HS-5 (cell line): Measurements from ENCODE around the gene PTPN1.
A peak's percentile ranks its signal among the peaks of the same experiment; 100 is the strongest.
"Not testable (repeated sequence)": the region's sequence is repeated elsewhere in the genome, so short reads cannot be mapped to it uniquely, and the experiment has no call there.

ENCODE experiments used
- DNase-seq: peaks from one replicate; pipeline ENCODE4 v3.0.0-alpha.2; 2012; ENCODE audit warnings: low read depth

PTPN1 gene

DNA sequence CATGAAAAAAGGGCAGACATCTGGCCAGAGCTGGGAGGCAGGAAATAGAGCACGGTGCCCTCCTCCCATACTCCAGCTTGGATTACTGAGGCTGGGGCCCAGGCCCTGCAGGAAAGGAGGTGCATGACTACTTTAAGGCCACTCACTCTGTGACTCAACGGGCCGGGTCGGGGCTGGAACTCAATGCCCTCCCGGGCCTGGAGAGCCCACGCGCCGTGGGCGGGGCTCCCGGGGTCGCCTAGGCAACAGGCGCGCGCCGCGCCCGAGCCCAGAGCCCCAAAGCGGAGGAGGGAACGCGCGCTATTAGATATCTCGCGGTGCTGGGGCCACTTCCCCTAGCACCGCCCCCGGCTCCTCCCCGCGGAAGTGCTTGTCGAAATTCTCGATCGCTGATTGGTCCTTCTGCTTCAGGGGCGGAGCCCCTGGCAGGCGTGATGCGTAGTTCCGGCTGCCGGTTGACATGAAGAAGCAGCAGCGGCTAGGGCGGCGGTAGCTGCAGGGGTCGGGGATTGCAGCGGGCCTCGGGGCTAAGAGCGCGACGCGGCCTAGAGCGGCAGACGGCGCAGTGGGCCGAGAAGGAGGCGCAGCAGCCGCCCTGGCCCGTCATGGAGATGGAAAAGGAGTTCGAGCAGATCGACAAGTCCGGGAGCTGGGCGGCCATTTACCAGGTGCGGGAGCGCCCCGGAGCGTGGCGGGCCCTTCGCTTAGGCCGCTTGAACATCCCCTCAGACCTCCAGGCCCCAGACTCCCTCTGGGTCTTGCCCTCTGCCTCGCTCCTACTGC is at the start of gene PTPN1:
PTPN1 (plus strand) TSS at position 461 of the 783 bp plus-strand sequence; CDS start at position 606, 145 bp downstream.
- peak; percentile 100 for DNase-seq

DNA sequence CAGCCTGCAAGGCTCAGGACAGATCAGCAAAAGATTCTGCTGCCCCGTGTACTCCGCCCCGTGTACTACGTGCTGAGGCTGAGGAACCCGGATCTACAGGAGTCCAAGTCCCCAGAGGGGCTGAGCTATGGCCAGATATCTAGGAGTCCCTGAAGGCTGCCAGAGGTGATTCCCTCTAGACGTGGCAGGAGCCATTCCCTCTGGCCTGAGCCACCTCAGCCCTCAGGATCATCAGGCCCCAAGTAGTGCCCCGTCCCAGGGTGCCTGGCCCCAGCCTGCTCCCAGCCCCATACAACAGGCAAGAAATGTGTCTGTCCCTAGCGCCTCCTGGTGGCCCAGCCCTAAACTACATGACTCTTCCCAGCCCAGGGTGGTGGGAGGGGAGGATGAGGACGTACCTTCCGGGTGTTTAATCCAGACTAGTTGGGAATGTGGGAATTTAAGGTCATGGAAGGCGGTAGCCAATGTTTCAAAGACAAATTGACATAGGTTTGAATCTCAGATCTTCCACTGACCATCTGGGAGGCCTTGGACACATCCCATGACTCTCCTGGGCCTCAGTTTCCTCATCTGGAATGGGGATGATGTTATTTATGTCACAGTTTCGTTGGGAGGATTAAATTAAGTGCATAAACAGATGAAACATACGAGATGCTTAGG is 49.4 kb upstream of the PTPN1 start:
- DNase-seq, result peak; percentile 91

GRCh38 chr20:50462093-50462690 is 48.0 kb upstream of the PTPN1 start:
- no peak for DNase-seq

GRCh38 chr20:50464026-50464724 is 46.0 kb upstream of the PTPN1 start:
- DNase-seq, result peak; percentile 55

DNA sequence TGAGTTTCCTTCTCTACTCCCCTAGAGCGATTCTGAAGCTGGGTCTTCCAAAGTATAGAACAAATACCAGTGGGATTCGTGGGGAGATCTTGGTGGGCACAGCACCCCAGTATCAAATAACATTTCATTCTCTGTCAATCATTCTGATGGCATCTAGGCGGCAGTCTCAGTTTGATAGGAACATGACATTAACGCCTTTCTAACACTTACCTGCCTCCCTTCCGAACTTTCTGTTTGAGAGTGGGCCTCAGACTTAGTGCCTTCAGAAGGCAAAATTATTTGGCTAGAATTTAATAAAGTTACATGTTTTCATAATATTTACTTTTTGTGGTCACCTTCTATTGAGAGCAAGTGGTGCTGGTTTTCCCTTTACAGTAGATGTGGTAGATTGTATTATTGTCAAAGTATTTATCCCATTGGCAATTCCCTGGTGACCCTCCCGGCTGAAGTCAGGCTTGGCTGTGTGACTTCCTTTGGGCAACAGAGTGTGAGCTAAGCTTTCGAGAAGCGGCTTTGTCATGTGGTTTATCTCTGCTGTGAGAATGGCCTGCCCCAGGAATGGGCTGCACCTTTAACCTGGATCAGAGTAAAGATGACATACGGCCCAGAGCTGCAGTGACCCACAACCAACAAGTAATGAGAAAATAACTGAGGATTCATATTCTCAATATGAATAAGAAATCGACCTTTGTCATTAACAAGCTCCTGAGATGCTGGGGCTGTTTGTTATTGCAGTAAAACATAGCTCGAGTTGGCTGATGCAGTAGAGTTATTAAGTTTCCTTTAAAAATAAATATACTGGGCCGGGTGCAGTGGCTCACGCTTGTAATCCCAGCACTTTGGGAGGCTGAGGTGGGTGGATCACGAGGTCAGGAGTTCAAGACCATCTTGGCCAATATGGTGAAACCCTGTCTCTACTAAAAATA is 45.2 kb upstream of the PTPN1 start:
- no peak for DNase-seq

- no peak for DNase-seq
These were observed 43.0 kb upstream of the PTPN1 start for GRCh38 chr20:50467174-50467573.

GRCh38 chr20:50467718-50468356 is 42.3 kb upstream of the PTPN1 start:
- DNase-seq, result peak; percentile 41

GRCh38 chr20:50468378-50468798 is 41.8 kb upstream of the PTPN1 start:
- no peak for DNase-seq

DNA sequence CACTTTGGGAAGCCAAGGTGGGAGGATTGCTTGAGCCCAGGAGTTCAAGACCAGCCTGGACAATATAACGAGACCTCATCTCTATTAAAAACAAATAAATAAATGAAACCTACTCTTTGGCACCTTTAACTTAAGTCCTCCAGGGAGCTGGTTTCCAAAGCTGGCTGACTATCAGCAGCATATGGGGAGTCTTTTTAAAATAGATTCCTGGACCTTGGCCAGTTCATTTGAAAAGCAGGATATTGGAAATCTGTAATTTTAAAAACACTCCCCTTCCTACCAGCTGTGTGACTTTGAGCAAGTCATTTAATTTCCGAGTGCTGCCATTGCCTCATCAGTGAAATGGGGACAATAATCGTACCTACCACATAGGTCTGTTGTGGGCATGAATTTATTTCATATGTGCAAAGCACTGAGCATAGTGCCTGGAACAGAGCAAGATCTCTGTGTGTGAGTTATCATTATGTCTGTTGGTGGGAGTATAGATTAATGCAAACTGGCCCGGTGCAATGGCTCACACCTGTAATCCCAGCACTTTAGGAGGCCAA is 40.9 kb upstream of the PTPN1 start:
- no peak for DNase-seq

DNA sequence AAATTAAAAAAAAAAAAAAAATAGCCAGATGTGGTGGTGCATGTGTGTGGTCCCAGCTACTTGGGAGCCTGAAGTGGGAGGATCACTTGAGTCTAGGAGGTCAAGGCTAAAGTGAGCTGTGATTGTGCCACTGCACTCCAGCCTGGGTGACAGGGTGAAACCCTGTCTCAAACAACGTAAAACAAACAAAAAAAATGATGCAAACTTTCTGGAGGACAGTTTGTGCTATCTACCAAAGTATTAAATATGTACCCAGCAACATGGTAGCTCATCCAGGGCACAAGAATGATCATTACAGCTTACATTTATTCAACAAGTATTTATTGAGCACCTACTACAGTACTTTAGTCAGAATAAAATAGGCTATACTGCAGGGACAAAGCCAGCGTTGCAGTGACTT is 40.4 kb upstream of the PTPN1 start:
- no peak for DNase-seq

DNA sequence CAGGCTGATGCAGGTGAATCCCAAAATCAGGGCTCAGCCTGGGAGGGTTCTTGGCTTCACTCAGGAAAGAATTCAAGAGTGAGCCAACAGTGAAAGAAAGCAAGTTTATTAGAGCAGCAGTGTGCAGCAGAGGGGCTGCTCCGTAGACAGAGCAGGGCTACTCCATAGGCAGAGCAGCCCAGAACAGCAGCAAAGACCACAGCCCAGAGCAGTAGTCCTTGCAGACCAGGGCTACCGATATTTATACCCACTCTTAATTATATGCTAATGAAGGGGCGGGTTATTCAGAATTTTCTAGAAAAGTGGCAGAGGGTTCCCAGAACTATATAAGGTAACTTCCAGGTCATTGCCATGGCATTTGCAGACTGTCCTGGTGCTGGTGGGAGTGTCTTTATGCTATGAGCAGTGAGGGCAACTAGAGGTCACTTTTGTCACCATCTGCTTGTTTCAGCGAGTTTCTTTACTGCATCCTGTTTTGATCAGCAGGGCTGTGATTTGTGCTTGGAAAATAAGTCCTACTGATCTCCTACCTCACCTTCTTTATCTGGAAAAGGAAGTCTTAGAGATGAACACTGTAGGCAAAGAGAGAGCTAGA is 39.8 kb upstream of the PTPN1 start:
- DNase-seq, result no peak

DNA sequence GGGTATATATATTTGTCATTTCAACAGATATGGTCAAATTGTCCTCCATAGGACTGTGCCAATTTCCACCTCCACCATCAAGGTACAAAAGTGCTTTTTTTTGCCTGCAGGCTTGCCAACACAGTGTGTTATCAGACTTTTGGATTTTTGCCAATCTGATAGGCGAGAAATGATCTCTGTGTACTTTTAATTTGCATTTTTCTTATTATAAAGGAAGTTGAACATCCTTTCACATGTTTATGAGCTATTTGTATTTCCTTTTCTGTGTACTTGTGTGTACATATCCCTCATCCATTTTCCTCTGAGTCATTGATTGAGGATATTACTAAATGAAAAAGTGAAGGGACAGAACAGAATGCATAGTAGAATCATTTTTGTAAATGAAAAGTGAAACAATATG is 39.0 kb upstream of the PTPN1 start:
- no peak for DNase-seq

DNA sequence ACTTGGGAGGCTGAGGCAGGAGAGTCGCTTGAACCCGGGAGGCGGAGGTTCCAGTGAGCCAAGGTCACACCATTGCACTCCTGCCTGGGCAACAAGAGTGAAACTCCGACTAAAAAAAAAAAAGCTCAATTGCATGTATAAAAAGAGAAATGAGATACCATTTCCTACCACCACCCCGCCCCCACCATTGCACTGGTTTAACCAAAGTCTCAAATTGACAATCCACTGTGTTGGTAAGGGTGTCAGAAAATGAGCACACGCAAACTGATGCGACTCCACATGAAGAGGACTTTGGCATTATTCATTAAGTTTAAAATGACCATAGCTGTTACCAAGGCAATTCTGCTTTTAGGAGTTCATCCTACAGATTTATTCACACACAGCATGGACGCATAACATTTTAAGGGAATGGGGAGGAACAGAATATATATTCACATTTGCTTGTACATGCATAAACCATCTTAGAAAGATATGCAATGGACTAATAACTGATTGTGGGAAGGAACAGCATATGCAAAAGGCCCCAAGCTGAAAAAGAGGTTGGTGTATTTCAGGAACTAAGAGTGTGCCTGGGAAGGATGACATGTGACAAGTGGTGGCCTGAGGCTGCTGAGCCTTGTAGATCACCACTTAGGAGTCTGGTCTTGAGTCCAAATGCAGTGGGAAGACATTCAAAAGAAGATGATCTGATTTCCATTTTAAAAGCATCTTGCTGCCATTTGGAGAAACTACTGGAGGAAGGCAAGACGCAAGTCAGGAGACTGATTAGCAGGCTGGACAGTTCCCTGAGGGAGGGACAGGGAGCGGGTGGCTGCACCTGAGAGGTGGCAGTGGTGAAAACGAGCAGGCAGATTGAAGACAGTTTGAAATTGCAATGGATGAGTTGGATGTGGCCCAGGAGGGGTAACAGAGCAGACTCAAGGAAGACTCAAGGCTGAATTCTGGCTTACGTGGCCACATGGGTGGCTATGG is 37.2 kb upstream of the PTPN1 start:
- DNase-seq, result no peak

DNA sequence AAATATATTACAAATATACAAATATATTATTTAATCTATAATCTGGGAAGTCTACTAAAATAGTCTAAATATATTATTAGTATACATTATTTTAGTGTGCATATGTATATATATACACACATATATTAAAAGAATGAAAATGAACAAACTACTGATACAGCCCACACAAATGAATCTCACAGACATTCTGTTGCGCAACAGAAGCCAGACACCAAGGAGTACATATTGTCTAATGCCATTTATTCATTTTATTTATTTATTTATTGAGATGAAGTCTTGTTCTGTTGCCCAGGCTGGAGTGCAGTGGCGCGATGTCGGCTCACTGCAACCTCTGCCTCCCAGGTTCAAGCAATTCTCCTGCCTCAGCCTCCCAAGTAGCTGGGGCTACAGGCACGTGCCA is 35.8 kb upstream of the PTPN1 start:
- DNase-seq, result not testable (repeated sequence)

DNA sequence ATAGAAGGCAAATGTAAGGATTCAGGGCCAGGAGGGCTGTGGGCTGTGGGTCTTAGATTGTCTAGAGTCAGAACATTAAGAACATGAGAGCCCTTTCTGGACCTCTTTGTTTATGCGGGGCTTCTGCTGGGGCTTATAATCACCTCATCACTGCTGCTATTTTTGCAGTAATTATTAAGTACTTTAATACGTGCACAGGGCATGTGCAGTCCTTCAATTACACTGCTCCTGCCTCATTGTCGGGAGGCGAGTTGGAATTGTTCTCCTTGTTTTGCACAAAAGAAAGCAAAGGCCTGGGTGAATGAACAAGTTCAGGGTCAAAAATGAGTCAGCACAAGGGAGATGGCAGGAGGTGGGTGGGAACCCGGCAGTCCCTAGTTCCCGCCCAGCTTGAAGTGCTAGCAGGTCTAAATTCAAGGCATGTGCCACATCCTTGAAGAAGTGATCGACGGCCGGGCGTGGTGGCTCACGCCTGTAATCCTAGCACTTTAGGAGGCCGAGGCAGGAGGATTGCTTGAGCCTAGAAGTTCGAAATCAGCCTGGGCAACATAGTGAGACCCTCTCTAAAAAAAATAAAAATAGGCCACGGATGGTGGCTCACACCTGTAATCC is 34.4 kb upstream of the PTPN1 start:
- DNase-seq, result no peak

DNA sequence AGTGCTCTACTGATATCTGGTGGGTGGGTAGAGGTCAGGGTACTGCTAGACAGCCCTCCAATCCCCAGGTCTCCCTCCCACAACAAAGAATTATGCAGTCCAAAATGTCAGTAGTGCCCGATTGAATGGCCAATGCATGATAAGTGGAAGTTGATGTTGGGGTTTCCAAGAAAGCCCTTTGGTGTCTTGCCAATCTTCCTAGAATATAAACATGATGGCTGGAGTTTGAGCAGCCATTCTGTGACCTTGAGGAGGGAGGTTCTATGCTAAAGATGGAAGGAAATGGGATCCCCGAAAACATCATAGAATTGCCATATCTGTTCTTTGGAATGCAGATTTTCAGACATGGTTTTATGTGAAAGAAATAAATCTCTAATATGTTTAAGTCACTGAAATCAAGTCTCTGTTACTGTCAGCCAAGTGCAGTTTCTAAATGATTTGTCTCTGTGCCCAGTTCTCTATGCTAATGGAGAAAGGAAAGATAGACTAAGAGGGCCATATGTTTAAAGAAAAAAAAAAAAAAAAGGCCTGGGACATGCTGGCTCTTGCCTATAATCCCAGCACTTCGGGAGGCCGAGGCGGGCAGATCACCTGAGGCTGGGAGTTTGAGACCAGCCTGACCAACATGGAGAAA is 32.8 kb upstream of the PTPN1 start:
- DNase-seq, result no peak

DNA sequence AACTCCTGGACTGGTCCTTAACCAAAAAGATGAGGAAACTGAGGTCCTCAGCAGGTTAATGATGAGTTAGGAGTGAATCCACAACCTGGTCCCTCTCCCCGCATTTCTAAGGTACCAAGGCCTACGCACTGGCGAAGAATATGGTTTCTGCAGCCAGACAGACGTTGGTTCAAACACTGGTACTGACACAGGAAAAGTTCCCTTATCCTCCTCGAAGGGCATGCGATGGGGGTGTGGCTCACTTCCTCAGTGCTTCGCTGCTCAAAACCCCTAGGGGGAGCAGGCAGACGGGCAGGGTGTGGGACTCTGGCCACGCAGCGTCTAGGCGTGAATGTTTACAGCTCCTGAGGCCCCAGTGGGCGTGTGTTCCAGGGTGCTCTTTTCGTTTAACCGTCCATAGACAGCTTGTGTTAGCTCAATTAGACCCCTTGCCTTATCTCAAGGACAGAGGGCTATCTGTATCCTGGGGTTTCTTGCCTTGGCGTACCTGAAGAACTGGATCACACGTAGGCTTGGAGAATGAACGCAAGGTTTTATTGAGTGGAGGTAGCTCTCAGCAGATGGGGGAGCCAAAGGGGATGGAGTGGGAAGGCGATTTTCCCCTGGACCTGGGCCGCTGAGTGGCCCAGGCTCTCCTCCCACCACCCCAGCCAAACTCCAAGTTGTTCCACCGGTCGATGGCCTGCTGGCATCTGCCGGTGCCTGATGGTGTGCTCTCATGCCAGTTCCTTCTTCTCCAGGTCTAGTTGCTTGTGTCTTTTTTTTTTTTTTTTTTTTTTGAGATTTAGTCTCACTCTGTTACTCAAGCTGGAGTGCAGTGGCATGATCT is 31.8 kb upstream of the PTPN1 start:
- DNase-seq, result no peak
